Endothelial cell of umbilical vein (primary cell): ENCODE data around the gene TMEM19. TPM values are rescaled to one million over a fixed set of nuclear protein-coding genes. Genes with fewer than 3 reads are reported as not detected.

Source experiments
- BruUV-seq: library from RNA; stranded (reverse); fragments of 400-500 nt; replicated peaks from 2 replicates; lab custom pipeline; 2021; lab: Mats Ljungman, UMichigan
- CTCF ChIA-PET: fragments of 300-600, 350-600 bp; sonication (Branson Sonifier 250); formaldehyde crosslinking; loops from one replicate; lab custom pipeline; 2021; ENCODE audit warnings: antibody characterized with exemption, inconsistent platforms; lab: Charles Lee
- POLR2A ChIA-PET: fragments of 300-600, 350-600 bp; sonication (Branson Sonifier 250); formaldehyde crosslinking; loops from one replicate; lab custom pipeline; 2021; ENCODE audit warnings: antibody characterized with exemption, inconsistent platforms; lab: Charles Lee
- DNase-seq: peaks from one replicate; pipeline ENCODE4 v3.0.0-alpha.2; 2011; ENCODE audit warnings: low read depth, low spot score
- FAIRE-seq: peaks from 2 replicates; lab custom pipeline; 2011; peaks lifted over from hg19 to GRCh38; lab: Jason Lieb, UNC
- H2AFZ ChIP-seq: 2 replicates; pipeline ENCODE4 v1.6.0; 2012; ENCODE audit warnings: low read depth, low read length, control low read depth, inconsistent platforms
- H3K27ac ChIP-seq: 2 replicates; pipeline ENCODE4 v1.5.1; 2011; ENCODE audit warnings: low read depth, mild to moderate bottlenecking, control low read depth, low read length, moderate library complexity; ENCODE audit not compliant: insufficient read depth
- H3K27me3 ChIP-seq, 2 experiments: 2 replicates each; pipeline versions ENCODE4 v1.6.0 to v1.6.1; 2011; ENCODE audit warnings: low read length in 2 of 2, mixed read lengths in 1 of 2; ENCODE audit not compliant: control insufficient read depth in 2 of 2, insufficient read depth in 2 of 2
- H3K36me3 ChIP-seq, 2 experiments: 2 replicates in 1 of 2; 3 replicates in 1 of 2; pipeline ENCODE4 v1.5.1; 2011; ENCODE audit warnings: low read length in 2 of 2, mild to moderate bottlenecking in 1 of 2, moderate library complexity in 1 of 2; ENCODE audit not compliant: control insufficient read depth in 2 of 2, insufficient read depth in 2 of 2; ENCODE audit errors: extremely low read depth in 1 of 2
- H3K4me1 ChIP-seq: 3 replicates; pipeline ENCODE4 v1.5.1; 2011; ENCODE audit warnings: mild to moderate bottlenecking, low read length; ENCODE audit not compliant: control insufficient read depth, insufficient read depth; ENCODE audit errors: extremely low read depth
- H3K4me2 ChIP-seq: 2 replicates; pipeline ENCODE4 v1.6.1; 2011; ENCODE audit warnings: low read length, control low read depth, mixed read lengths; ENCODE audit not compliant: insufficient read depth
- H3K4me3 ChIP-seq, 3 experiments: fragments of 200-600 bp in 1 of 3; sonication (generic), shearing (Covaris generic) in 1 of 3; replicated peaks in 1 of 3; 2 replicates each; pipeline ENCODE4 v1.5.1; 2011 to 2016; ENCODE audit warnings: control low read depth in 3 of 3, low read length in 3 of 3, mild to moderate bottlenecking in 2 of 3, inconsistent platforms in 1 of 3, low read depth in 1 of 3, moderate library complexity in 1 of 3; ENCODE audit not compliant: insufficient read depth in 1 of 3
- H3K79me2 ChIP-seq: 2 replicates; pipeline ENCODE4 v1.6.0; 2012; ENCODE audit warnings: low read length, inconsistent platforms; ENCODE audit not compliant: control insufficient read depth, insufficient read depth
- H3K9ac ChIP-seq: replicated peaks from 2 replicates; pipeline ENCODE3; 2011; ENCODE audit warnings: low read length, control low read depth; ENCODE audit not compliant: insufficient read depth; ENCODE audit errors: extremely low read depth
- H3K9me1 ChIP-seq: replicated peaks from 3 replicates; pipeline ENCODE4 v1.6.0; 2011; ENCODE audit warnings: mild to moderate bottlenecking, low read length; ENCODE audit not compliant: control insufficient read depth, insufficient read depth; ENCODE audit errors: extremely low read depth
- H3K9me3 ChIP-seq: replicated peaks from 2 replicates; pipeline ENCODE4 v1.5.1; 2012; ENCODE audit warnings: low read length, inconsistent platforms; ENCODE audit not compliant: control insufficient read depth, insufficient read depth
- H4K20me1 ChIP-seq: replicated peaks from 2 replicates; pipeline ENCODE3; 2011; ENCODE audit warnings: mild to moderate bottlenecking, low read length; ENCODE audit not compliant: control insufficient read depth, insufficient read depth; ENCODE audit errors: extremely low read depth
- CTCF ChIP-seq, 2 donors: IDR thresholded peaks; 1 replicate in 1 of 2; 2 replicates in 1 of 2; pipeline ENCODE4 v1.5.1; 2011; ENCODE audit warnings: low read length in 2 of 2, mild to moderate bottlenecking in 2 of 2, moderate library complexity in 2 of 2, control low read depth in 1 of 2, inconsistent platforms in 1 of 2, low read depth in 1 of 2; ENCODE audit not compliant: insufficient read depth in 1 of 2; ENCODE audit errors: extremely low read depth in 1 of 2
- EZH2 ChIP-seq: IDR thresholded peaks from 2 replicates; pipeline ENCODE4 v1.6.1; 2012; ENCODE audit warnings: borderline replicate concordance, low read depth, mild to moderate bottlenecking, moderate library complexity, low read length, inconsistent platforms; ENCODE audit not compliant: severe bottlenecking
- JUN ChIP-seq: IDR thresholded peaks from 2 replicates; pipeline ENCODE4 v1.6.1; 2011; ENCODE audit warnings: borderline replicate concordance, low read depth; ENCODE audit not compliant: insufficient read length, insufficient read depth
- MAX ChIP-seq: IDR thresholded peaks from 2 replicates; pipeline ENCODE4 v1.6.1; 2011; ENCODE audit not compliant: insufficient read depth, insufficient read length
- POLR2A ChIP-seq: IDR thresholded peaks from 2 replicates; pipeline ENCODE4 v1.6.1; 2012; ENCODE audit warnings: low read depth, mild to moderate bottlenecking, control low read depth, low read length
- POLR2AphosphoS5 ChIP-seq: IDR thresholded peaks from 2 replicates; pipeline ENCODE4 v1.6.1; 2012; ENCODE audit warnings: low read depth, mild to moderate bottlenecking, control low read depth, low read length, moderate library complexity; ENCODE audit not compliant: insufficient read depth
- dilution Hi-C: fragments of 300-500 bp; cut with MboI; formaldehyde crosslinking; loops from one replicate; pipeline ENCODE4 v1.15.0; 2019; ENCODE audit warnings: low sequenced_read_pairs; ENCODE audit not compliant: extremely low pct_ligation_motif_present
- intact Hi-C: fragments of 100-400 bp; cut with micrococcal nuclease; formaldehyde crosslinking; loops from one replicate; pipeline ENCODE4 v1.10.0; 2022
- polyA plus RNA-seq, 4 experiments: library from polyadenylated mRNA; depleted of rRNA in 3 of 4; stranded (reverse) in 3 of 4; unstranded in 1 of 4; fragments of >200 nt; gene quantifications; 2 replicates each; pipeline versions ENCODE4 v1.2.1 to v1.2.3, GENCODE V29; 2011 to 2012; ENCODE audit warnings: missing spikeins in 1 of 4
- total RNA-seq: library from RNA; stranded (reverse); gene quantifications from 2 replicates; pipeline ENCODE4 v1.2.3, GENCODE V29; 2021

Gene TMEM19
- total and polyA plus RNA-seq, 2 donors (not counting 3 experiments of a cell fraction or from before 2014, with no cell fraction given): 20.4 to 23.8 TPM

- no peak overlapping the region for H3K27ac ChIP-seq
- H3K4me3 ChIP-seq: no peak overlapping the region
- no peaks in the 10 kb centered on the region for H3K9me3 ChIP-seq
- no TSS peak for BruUV-seq
- H3K9ac ChIP-seq: no peak overlapping the region
- DNase-seq (no peak), FAIRE-seq (no peak)
- CTCF ChIA-PET: interaction anchor here (0.9 kb wide), 1 partner anchor 16 kb away, joined by 3 read pairs; no protein-coding TSS in a partner anchor
- no peak overlapping the region for H2AFZ ChIP-seq
- H3K4me2 ChIP-seq: no peak overlapping the region
- no peaks in the 10 kb centered on the region for H3K4me1 ChIP-seq
- H4K20me1 ChIP-seq: no peaks in the 10 kb centered on the region
- H3K36me3 ChIP-seq: no peaks in the 10 kb centered on the region
- TF ChIP-seq CTCF (IDR thresholded peaks at IDR 0.05; ENCODE audit: extremely low read depth in 1 of 2, insufficient read depth in 1 of 2, low read depth in 1 of 2, low read length in 2 of 2) (no peak), POLR2A (no peak), POLR2AphosphoS5 (no peak), EZH2 (no peak), JUN (no peak), MAX (no peak)
- dilution Hi-C loops: no loop called here
- intact Hi-C loops: no loop called here
- POLR2A ChIA-PET: no interaction called here
- no peaks in the 10 kb centered on the region for H3K79me2 ChIP-seq
- H3K9me1 ChIP-seq: no peaks in the 10 kb centered on the region
- H3K27me3 ChIP-seq: peaks cover 2% of the 10 kb centered on the region in 2 experiments
Observed at GRCh38 chr12:71719647-71720370, 33.9 kb downstream of the TMEM19 start.
